ENCODE results near the gene PDLIM5.

Gene PDLIM5

GRCh38 chr4:94691552-94691951 is 239.8 kb downstream of the PDLIM5 start:
- no peak for DNase-seq (ENCODE audit: low read depth)
- no peak overlapping the region for H3K4me3 ChIP-seq (ENCODE audit: low read depth, low read length)
- TF ChIP-seq CTCF (IDR thresholded peaks at IDR 0.05; ENCODE audit: low read depth, low read length, missing control alignments), result no peak

DNA sequence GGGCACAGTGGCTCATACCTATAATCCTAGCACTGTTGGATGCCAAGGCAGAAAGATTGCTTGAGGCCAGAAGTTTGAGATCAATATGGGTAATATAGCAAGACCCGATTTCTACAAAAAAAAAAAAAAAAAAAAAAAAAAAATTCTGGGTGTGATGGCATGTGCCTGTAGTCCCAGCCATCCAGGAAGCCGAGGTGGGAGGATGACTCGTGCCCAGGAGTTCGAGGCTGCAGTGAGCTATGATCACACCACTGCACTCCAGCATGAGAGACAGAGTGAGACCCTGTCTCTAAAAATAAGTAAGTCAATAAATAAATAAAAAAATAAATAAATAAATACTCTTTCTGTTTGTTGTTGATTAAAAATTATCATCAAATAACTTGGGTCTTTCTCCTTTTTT is 243.6 kb downstream of the PDLIM5 start:
- TF ChIP-seq CTCF (IDR thresholded peaks at IDR 0.05; ENCODE audit: low read depth, low read length, missing control alignments), result no peak
- H3K4me3 ChIP-seq (ENCODE audit: low read depth, low read length), result no peak overlapping the region
- DNase-seq (ENCODE audit: low read depth), result no peak

DNA sequence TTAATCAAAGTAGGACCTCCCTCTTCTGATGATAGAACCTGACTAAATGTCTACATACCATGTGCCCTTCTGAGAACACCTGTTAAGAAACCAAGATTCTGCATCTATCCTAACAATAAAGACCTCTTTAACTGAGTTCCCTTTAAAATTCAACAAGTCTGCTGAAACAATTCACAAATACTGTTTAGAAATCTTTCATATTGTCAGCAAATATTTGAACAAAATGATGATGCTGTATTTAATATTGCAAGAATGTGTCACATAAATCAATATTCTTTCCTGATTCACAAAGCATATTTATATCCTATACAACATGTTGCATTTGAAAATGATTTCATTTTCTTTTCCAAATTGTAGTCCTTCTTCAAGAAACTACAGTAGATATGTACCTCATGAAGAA is 246.4 kb downstream of the PDLIM5 start:
- no peak for TF ChIP-seq CTCF (IDR thresholded peaks at IDR 0.05; ENCODE audit: low read depth, low read length, missing control alignments)
- no peak overlapping the region for H3K4me3 ChIP-seq (ENCODE audit: low read depth, low read length)
- DNase-seq (ENCODE audit: low read depth), result no peak

GRCh38 chr4:94700298-94700697 is 248.6 kb downstream of the PDLIM5 start:
- DNase-seq (ENCODE audit: low read depth), result no peak
- no peak overlapping the region for H3K4me3 ChIP-seq (ENCODE audit: low read depth, low read length)
- no peak for TF ChIP-seq CTCF (IDR thresholded peaks at IDR 0.05; ENCODE audit: low read depth, low read length, missing control alignments)

DNA sequence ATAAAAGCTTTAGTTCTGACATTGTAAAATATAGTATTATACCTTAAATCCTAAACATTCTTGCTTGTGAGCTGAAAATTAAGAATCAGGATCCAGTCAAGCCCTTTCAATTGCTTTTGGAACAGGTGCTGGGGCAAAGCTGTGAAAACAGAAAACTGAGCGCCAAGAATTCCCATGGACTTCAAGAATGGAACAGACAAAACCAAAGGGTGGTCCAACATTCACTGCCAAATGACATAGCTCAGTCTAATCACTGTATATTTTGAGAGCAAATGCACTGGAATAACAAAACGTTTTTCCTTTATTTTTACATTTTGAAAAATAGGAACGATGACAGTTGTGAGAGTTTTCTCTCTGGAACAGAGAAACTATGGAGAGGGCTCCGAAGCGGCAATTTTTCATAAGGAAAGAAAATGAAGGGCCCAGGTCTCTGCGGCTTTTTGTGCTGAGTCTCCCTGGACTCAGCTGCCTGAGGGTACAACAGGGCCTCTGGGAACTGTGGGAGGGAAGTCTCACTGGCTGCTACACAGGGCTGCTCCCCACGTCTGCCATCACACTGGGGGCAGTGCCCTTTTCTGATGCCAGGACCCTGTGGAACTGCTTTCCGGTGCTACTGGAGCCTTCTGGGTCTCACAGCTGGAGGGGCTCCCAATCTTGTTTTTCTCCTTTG is 250.0 kb downstream of the PDLIM5 start:
- no peak overlapping the region for H3K4me3 ChIP-seq (ENCODE audit: low read depth, low read length)
- TF ChIP-seq CTCF (IDR thresholded peaks at IDR 0.05; ENCODE audit: low read depth, low read length, missing control alignments), result no peak
- no peak for DNase-seq (ENCODE audit: low read depth)

DNA sequence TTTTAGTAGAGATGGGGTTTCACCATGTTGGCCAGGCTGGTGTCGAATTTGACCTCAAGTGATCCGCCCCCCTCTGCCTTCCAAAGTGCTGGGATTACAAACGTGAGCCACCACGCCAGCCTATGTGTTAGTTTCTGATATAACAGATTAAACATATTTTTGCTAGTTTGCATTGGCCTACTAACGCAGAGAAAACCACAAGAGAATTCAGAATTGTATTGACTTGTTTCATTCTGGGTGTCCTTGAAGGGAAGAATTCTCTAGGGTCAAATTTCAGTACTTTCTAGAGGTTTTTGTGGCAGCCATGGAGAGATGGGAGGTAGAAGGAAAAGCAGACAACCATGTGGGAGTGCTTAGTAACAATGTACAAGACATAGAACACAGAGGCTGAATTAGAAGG is 259.9 kb downstream of the PDLIM5 start:
- H3K4me3 ChIP-seq (ENCODE audit: low read depth, low read length), result no peak overlapping the region
- no peak for DNase-seq (ENCODE audit: low read depth)
- no peak for TF ChIP-seq CTCF (IDR thresholded peaks at IDR 0.05; ENCODE audit: low read depth, low read length, missing control alignments)

Measured in GM12864 (cell line).